HEK293 (cell line): ENCODE data around the gene SPTBN1.
A peak's percentile ranks its signal among the peaks of the same experiment; 100 is the strongest.

ENCODE experiments used
- FEZF1 ChIP-seq: fragments of 450-650 bp; formaldehyde crosslinking; IDR thresholded peaks from 2 replicates; pipeline ENCODE4 v1.5.1; 2016; ENCODE audit warnings: missing biosample characterization, missing genetic modification characterization
- KLF1 ChIP-seq: fragments of 450-650 bp; formaldehyde crosslinking; IDR thresholded peaks from 2 replicates; pipeline ENCODE4 v1.5.1; 2016; ENCODE audit warnings: missing biosample characterization, missing genetic modification characterization
- KLF16 ChIP-seq: fragments of 450-650 bp; formaldehyde crosslinking; IDR thresholded peaks from 2 replicates; pipeline ENCODE4 v1.5.1; 2017; ENCODE audit warnings: missing biosample characterization, missing genetic modification characterization
- KLF8 ChIP-seq: fragments of 450-650 bp; formaldehyde crosslinking; IDR thresholded peaks from 2 replicates; pipeline ENCODE4 v1.5.1; 2016; ENCODE audit warnings: missing biosample characterization, missing genetic modification characterization
- PRDM1 ChIP-seq: fragments of 450-650 bp; formaldehyde crosslinking; IDR thresholded peaks from 2 replicates; pipeline ENCODE4; 2016; ENCODE audit warnings: missing biosample characterization, missing genetic modification characterization
- ZBTB20 ChIP-seq: fragments of 450-650 bp; formaldehyde crosslinking; IDR thresholded peaks from 2 replicates; pipeline ENCODE4 v1.5.1; 2016; ENCODE audit warnings: missing biosample characterization, missing genetic modification characterization
- ZEB2 ChIP-seq: fragments of 450-650 bp; formaldehyde crosslinking; IDR thresholded peaks from 2 replicates; pipeline ENCODE4 v1.5.1; 2016; ENCODE audit warnings: missing biosample characterization, missing genetic modification characterization
- ZFHX2 ChIP-seq: fragments of 450-650 bp; formaldehyde crosslinking; conservative IDR thresholded peaks from 2 replicates; pipeline ENCODE4 v1.5.1; 2016; ENCODE audit warnings: missing biosample characterization, missing genetic modification characterization
- ZNF133 ChIP-seq: fragments of 450-650 bp; formaldehyde crosslinking; IDR thresholded peaks from 2 replicates; pipeline ENCODE4 v1.5.1; 2016; ENCODE audit warnings: missing biosample characterization, missing genetic modification characterization
- ZNF174 ChIP-seq: fragments of 450-650 bp; formaldehyde crosslinking; IDR thresholded peaks from 2 replicates; pipeline ENCODE4 v1.5.0; 2017; ENCODE audit warnings: missing biosample characterization, mild to moderate bottlenecking, missing genetic modification characterization
- ZNF2 ChIP-seq: fragments of 450-650 bp; formaldehyde crosslinking; IDR thresholded peaks from 2 replicates; pipeline ENCODE4 v1.5.1; 2016; ENCODE audit warnings: missing biosample characterization, missing genetic modification characterization
- ZNF239 ChIP-seq: fragments of 450-650 bp; formaldehyde crosslinking; IDR thresholded peaks from 2 replicates; pipeline ENCODE4 v1.5.1; 2016; ENCODE audit warnings: missing biosample characterization, missing genetic modification characterization
- ZNF292 ChIP-seq: fragments of 450-650 bp; formaldehyde crosslinking; IDR thresholded peaks from 2 replicates; pipeline ENCODE4 v1.5.1; 2016; ENCODE audit warnings: low read depth, missing biosample characterization, missing genetic modification characterization, borderline replicate concordance
- ZNF311 ChIP-seq: fragments of 450-650 bp; formaldehyde crosslinking; IDR thresholded peaks from 2 replicates; pipeline ENCODE4 v1.5.1; 2017; ENCODE audit warnings: missing biosample characterization, missing genetic modification characterization, borderline replicate concordance
- ZNF350 ChIP-seq: fragments of 450-650 bp; formaldehyde crosslinking; IDR thresholded peaks from 2 replicates; pipeline ENCODE4 v1.5.0; 2017; ENCODE audit warnings: missing biosample characterization, mild to moderate bottlenecking, missing genetic modification characterization
- ZNF394 ChIP-seq: fragments of 450-650 bp; formaldehyde crosslinking; IDR thresholded peaks from 2 replicates; pipeline ENCODE4 v1.5.1; 2016; ENCODE audit warnings: missing biosample characterization, missing genetic modification characterization, mild to moderate bottlenecking, moderate library complexity, borderline replicate concordance
- ZNF416 ChIP-seq: fragments of 450-650 bp; formaldehyde crosslinking; IDR thresholded peaks from 2 replicates; pipeline ENCODE4 v1.5.1; 2016; ENCODE audit warnings: missing biosample characterization, missing genetic modification characterization
- ZNF473 ChIP-seq: fragments of 450-650 bp; formaldehyde crosslinking; IDR thresholded peaks from 2 replicates; pipeline ENCODE4 v1.5.1; 2017; ENCODE audit warnings: missing biosample characterization, missing genetic modification characterization
- ZNF561 ChIP-seq: fragments of 450-650 bp; IDR thresholded peaks from 2 replicates; pipeline ENCODE4 v1.5.1; 2018; ENCODE audit warnings: missing biosample characterization, missing genetic modification characterization, borderline replicate concordance
- ZNF596 ChIP-seq: fragments of 450-650 bp; IDR thresholded peaks from 2 replicates; pipeline ENCODE4 v1.5.0; 2018; ENCODE audit warnings: missing biosample characterization, mild to moderate bottlenecking, missing genetic modification characterization, moderate library complexity
- ZNF660 ChIP-seq: fragments of 450-650 bp; IDR thresholded peaks from 2 replicates; pipeline ENCODE4 v1.5.1; 2018; ENCODE audit warnings: missing biosample characterization, mild to moderate bottlenecking, missing genetic modification characterization
- ZNF785 ChIP-seq: fragments of 450-650 bp; formaldehyde crosslinking; IDR thresholded peaks from 2 replicates; pipeline ENCODE4 v1.5.1; 2016; ENCODE audit warnings: missing biosample characterization, missing genetic modification characterization
- ZNF843 ChIP-seq: fragments of 450-650 bp; formaldehyde crosslinking; IDR thresholded peaks from 2 replicates; pipeline ENCODE4 v1.5.1; 2016; ENCODE audit warnings: missing biosample characterization, missing genetic modification characterization
- ZXDB ChIP-seq: fragments of 450-650 bp; formaldehyde crosslinking; IDR thresholded peaks from 2 replicates; pipeline ENCODE4 v1.5.1; 2016; ENCODE audit warnings: missing biosample characterization, missing genetic modification characterization
- TF ChIP-seq, protein P1 (sequence below): fragments of 450-650 bp; formaldehyde crosslinking; optimal IDR thresholded peaks from 2 replicates; pipeline ENCODE3; 2016; ENCODE audit warnings: missing biosample characterization, mild to moderate bottlenecking, missing genetic modification characterization
- TF ChIP-seq, protein P2 (sequence below): fragments of 450-650 bp; formaldehyde crosslinking; IDR thresholded peaks from 2 replicates; pipeline ENCODE4 v1.5.1; 2016; ENCODE audit warnings: missing biosample characterization, missing genetic modification characterization
- TF ChIP-seq, protein P3 (sequence below): fragments of 450-650 bp; IDR thresholded peaks from 2 replicates; pipeline ENCODE4 v1.5.1; 2018; ENCODE audit warnings: missing biosample characterization, missing genetic modification characterization
- TF ChIP-seq, protein P4 (sequence below): fragments of 450-650 bp; formaldehyde crosslinking; IDR thresholded peaks from 2 replicates; pipeline ENCODE4 v1.5.1; 2016; ENCODE audit warnings: missing biosample characterization, missing genetic modification characterization
- TF ChIP-seq, protein P5 (sequence below): fragments of 450-650 bp; formaldehyde crosslinking; IDR thresholded peaks from 2 replicates; pipeline ENCODE4 v1.5.1; 2017; ENCODE audit warnings: missing biosample characterization, missing genetic modification characterization
- TF ChIP-seq, protein P6 (sequence below): fragments of 450-650 bp; formaldehyde crosslinking; IDR thresholded peaks from 2 replicates; pipeline ENCODE4 v1.5.1; 2016; ENCODE audit warnings: missing biosample characterization, missing genetic modification characterization

The SPTBN1 gene

DNA sequence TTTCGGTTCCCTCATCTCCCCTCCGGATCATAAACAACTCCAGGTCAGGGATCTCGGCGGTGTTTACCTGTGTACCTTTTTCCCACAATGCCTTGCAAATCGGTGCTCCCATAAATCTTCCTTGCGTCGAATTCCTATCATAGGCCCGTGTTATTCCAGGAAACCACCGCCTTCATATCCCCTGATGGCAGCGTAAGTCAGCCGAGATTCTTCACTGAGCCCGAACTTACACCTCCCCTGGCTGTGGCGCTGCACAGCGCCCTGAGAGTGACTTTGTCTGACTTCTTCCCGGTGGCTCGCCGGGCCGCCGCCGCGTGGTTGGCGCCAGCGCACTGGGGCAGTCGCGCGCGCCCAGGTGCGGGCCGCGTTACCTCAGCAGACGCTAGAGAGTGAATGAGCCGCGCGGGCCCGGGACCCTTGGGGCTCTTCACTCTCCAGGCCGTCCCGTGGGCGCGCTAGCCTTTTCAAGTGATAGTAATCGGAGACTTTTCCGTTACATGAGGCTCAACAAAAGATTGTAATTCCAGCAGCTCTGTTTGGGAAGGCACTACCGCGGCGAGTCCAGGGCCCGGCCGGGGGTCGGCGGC is 101.6 kb downstream of the SPTBN1 start (continued):
- TF ChIP-seq ZNF785 (tag by site-specific recombination) (no peak), ZNF416 (tag by site-specific recombination) (no peak), ZNF292 (tag by site-specific recombination) (no peak), ZNF843 (no peak), ZNF561 (tag by site-specific recombination) (0 out of 2 replicates have a peak, but pooled peaks have one; percentile 43), ZNF596 (tag by site-specific recombination) (0 out of 2 replicates have a peak, but pooled peaks have one; percentile 6), ZEB2 (tag by site-specific recombination) (peak; percentile 84), ZBTB20 (peak; percentile 52), ZNF394 (no peak), ZXDB (tag by site-specific recombination) (peak; percentile 72), KLF8 (tag by site-specific recombination) (peak; percentile 54; the same call in 1 of the 2 replicates), FEZF1 (tag by site-specific recombination) (peak; percentile 85), ZNF311 (tag by site-specific recombination) (no peak), KLF1 (no peak), ZNF174 (tag by site-specific recombination) (no peak), ZNF473 (tag by site-specific recombination) (no peak), ZFHX2 (0 out of 2 replicates have a peak, but pooled peaks have one; percentile 13), ZNF239 (tag by site-specific recombination) (no peak), ZNF350 (tag by site-specific recombination) (no peak), KLF16 (tag by site-specific recombination) (0 out of 2 replicates have a peak, but pooled peaks have one; percentile 39), ZNF660 (0 out of 2 replicates have a peak, but pooled peaks have one; percentile 16), ZNF133 (tag by site-specific recombination) (no peak), ZNF2 (0 out of 2 replicates have a peak, but pooled peaks have one; percentile 54), PRDM1 (tag by site-specific recombination) (peak; percentile 50)
- TF ChIP-seq, protein P1, sequence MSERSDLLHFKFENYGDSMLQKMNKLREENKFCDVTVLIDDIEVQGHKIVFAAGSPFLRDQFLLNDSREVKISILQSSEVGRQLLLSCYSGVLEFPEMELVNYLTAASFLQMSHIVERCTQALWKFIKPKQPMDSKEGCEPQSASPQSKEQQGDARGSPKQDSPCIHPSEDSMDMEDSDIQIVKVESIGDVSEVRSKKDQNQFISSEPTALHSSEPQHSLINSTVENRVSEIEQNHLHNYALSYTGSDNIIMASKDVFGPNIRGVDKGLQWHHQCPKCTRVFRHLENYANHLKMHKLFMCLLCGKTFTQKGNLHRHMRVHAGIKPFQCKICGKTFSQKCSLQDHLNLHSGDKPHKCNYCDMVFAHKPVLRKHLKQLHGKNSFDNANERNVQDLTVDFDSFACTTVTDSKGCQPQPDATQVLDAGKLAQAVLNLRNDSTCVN: peak; percentile 81
- TF ChIP-seq, protein P2, sequence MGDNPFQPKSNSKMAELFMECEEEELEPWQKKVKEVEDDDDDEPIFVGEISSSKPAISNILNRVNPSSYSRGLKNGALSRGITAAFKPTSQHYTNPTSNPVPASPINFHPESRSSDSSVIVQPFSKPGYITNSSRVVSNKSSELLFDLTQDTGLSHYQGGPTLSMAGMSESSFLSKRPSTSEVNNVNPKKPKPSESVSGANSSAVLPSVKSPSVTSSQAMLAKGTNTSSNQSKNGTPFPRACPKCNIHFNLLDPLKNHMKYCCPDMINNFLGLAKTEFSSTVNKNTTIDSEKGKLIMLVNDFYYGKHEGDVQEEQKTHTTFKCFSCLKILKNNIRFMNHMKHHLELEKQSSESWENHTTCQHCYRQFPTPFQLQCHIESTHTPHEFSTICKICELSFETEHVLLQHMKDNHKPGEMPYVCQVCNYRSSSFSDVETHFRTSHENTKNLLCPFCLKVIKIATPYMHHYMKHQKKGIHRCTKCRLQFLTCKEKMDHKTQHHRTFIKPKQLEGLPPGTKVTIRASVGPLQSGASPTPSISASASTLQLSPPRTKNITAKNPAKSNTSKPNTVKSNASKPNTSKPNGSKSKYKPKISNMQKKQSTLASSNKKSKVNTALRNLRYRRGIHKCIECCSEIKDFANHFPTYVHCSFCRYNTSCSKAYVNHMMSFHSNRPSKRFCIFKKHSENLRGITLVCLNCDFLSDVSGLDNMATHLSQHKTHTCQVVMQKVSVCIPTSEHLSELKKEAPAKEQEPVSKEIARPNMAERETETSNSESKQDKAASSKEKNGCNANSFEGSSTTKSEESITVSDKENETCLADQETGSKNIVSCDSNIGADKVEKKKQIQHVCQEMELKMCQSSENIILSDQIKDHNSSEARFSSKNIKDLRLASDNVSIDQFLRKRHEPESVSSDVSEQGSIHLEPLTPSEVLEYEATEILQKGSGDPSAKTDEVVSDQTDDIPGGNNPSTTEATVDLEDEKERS (tag by site-specific recombination): no peak
- TF ChIP-seq, protein P3, sequence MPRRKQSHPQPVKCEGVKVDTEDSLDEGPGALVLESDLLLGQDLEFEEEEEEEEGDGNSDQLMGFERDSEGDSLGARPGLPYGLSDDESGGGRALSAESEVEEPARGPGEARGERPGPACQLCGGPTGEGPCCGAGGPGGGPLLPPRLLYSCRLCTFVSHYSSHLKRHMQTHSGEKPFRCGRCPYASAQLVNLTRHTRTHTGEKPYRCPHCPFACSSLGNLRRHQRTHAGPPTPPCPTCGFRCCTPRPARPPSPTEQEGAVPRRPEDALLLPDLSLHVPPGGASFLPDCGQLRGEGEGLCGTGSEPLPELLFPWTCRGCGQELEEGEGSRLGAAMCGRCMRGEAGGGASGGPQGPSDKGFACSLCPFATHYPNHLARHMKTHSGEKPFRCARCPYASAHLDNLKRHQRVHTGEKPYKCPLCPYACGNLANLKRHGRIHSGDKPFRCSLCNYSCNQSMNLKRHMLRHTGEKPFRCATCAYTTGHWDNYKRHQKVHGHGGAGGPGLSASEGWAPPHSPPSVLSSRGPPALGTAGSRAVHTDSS (tag by site-specific recombination): no peak
- TF ChIP-seq, protein P4, sequence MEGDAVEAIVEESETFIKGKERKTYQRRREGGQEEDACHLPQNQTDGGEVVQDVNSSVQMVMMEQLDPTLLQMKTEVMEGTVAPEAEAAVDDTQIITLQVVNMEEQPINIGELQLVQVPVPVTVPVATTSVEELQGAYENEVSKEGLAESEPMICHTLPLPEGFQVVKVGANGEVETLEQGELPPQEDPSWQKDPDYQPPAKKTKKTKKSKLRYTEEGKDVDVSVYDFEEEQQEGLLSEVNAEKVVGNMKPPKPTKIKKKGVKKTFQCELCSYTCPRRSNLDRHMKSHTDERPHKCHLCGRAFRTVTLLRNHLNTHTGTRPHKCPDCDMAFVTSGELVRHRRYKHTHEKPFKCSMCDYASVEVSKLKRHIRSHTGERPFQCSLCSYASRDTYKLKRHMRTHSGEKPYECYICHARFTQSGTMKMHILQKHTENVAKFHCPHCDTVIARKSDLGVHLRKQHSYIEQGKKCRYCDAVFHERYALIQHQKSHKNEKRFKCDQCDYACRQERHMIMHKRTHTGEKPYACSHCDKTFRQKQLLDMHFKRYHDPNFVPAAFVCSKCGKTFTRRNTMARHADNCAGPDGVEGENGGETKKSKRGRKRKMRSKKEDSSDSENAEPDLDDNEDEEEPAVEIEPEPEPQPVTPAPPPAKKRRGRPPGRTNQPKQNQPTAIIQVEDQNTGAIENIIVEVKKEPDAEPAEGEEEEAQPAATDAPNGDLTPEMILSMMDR (tag by site-specific recombination): peak; percentile 93
- TF ChIP-seq, protein P5, sequence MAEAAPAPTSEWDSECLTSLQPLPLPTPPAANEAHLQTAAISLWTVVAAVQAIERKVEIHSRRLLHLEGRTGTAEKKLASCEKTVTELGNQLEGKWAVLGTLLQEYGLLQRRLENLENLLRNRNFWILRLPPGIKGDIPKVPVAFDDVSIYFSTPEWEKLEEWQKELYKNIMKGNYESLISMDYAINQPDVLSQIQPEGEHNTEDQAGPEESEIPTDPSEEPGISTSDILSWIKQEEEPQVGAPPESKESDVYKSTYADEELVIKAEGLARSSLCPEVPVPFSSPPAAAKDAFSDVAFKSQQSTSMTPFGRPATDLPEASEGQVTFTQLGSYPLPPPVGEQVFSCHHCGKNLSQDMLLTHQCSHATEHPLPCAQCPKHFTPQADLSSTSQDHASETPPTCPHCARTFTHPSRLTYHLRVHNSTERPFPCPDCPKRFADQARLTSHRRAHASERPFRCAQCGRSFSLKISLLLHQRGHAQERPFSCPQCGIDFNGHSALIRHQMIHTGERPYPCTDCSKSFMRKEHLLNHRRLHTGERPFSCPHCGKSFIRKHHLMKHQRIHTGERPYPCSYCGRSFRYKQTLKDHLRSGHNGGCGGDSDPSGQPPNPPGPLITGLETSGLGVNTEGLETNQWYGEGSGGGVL (tag by site-specific recombination): no peak
- TF ChIP-seq, protein P6, sequence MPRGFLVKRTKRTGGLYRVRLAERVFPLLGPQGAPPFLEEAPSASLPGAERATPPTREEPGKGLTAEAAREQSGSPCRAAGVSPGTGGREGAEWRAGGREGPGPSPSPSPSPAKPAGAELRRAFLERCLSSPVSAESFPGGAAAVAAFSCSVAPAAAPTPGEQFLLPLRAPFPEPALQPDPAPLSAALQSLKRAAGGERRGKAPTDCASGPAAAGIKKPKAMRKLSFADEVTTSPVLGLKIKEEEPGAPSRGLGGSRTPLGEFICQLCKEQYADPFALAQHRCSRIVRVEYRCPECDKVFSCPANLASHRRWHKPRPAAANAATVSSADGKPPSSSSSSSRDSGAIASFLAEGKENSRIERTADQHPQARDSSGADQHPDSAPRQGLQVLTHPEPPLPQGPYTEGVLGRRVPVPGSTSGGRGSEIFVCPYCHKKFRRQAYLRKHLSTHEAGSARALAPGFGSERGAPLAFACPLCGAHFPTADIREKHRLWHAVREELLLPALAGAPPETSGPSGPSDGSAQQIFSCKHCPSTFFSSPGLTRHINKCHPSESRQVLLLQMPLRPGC (tag by site-specific recombination): peak; percentile 64; the same call in 1 of the 2 replicates
